HG02759 (cell line): Measurements from ENCODE around the gene MRM2.

ENCODE experiments used
- ATAC-seq: cut with Tn5 transposase; IDR thresholded peaks from one replicate; pipeline ENCODE4 v1.9.1; 2021; ENCODE audit warnings: mild to moderate bottlenecking, moderate library complexity; ENCODE audit not compliant: unreplicated experiment

The MRM2 gene

GRCh38 chr7:2225336-2225735 lies 16.7 kb downstream of the MRM2 start:
- no peak for ATAC-seq

GRCh38 chr7:2224934-2225333 lies 17.1 kb downstream of the MRM2 start:
- ATAC-seq, result no peak

DNA sequence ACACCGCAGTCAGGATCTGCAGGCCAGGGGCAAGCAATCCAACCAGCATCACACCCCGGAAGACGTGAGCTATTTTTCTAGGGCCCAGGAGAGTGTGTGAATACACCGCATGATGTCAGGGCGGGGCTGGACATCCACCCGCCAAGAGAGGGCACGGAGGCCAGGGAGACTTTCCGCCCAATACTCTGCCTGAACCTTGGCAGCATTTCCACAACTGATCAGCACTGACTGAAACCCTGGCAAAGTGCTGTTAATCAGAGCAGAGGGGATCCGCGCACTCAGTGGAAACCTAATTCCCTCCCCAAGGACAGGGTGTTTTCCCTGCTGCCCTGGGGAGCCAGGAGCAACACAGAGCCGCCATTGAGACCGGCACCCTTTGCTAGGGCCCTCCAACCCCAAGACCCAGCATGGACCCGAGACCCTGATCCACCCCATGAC lies 17.5 kb downstream of the MRM2 start:
- ATAC-seq, result no peak

GRCh38 chr7:2223321-2223720 lies 18.7 kb downstream of the MRM2 start:
- ATAC-seq, result no peak

GRCh38 chr7:2222516-2222915 lies 19.5 kb downstream of the MRM2 start:
- no peak for ATAC-seq

DNA sequence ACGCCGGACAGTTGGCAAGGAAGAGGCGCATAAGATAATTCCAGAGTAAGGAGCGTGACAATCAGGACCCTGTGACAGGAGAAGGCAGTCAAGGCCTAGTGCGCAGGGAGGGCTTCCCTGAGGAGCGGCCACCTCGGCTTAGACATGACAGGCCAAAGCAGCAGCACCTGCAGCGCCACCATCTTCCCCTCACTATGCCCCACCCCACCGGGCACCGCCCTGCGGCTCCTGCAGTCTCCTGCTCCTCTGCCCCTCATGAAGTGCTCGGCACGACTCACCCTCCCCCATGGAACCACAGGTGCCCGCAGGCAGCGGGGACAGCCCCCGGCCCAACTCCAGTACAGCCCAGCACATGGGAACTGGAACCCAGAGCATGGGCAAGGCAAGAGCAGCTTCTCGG lies 21.1 kb downstream of the MRM2 start:
- ATAC-seq, result no peak

DNA sequence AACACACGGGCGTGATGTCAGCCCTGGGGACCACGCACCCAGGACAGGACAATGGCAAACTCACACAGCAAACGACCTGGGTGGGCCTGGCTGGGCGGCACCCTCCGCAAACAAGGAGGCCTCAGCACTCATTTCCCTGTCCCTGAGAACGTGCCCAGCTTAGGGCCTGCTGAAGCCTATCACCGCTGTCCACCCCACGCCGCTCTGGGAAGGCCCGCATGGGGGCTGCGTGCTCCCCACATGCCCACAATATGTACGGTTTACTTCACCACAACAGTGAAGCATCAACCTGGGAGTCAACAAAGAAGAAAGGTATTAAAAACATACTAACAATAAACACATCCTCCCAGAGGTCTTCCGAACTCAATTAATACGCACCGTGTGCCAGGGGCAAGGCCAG lies 21.5 kb downstream of the MRM2 start:
- no peak for ATAC-seq

- ATAC-seq, result no peak
Measured at GRCh38 chr7:2220030-2220429, 22.0 kb downstream of the MRM2 start.

DNA sequence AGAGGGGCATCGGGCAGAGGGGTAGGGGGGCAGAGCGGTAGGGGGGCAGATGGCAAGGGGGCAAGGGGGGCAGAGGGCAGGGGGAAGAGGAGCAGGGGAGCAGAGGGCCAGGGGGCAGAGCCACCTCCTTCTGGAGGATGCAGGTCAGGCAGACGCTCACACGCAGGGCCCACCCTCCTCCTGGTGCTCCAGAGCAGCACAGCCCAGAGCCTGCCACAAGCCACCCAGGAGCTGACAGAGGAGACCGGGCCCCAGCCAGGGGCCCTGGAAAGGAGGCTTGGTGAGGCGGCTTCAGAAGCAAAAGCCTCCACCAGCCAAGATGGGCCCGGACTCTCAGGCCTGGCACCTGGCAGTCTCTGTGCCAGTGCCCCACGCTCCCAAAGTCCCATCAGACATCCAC lies 22.4 kb downstream of the MRM2 start:
- ATAC-seq, result no peak

GRCh38 chr7:2219136-2219535 lies 22.9 kb downstream of the MRM2 start:
- ATAC-seq, result no peak

DNA sequence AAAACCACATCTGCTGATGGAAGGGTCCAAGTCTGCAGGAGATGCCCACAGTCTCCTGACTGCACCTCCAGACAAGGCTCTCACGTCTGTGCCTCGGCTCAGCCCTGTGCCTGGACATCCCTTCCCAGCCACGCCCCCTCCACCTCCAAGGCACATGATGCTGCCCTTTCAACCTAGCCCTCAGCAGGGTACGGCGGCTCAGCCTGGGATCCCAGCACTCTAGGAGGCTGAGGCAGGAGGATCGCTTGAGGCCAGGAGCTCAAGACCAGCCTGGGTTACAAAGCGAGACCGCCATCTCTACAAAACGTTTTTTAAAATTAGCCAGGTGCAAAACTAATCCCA lies 23.6 kb downstream of the MRM2 start:
- no peak for ATAC-seq

DNA sequence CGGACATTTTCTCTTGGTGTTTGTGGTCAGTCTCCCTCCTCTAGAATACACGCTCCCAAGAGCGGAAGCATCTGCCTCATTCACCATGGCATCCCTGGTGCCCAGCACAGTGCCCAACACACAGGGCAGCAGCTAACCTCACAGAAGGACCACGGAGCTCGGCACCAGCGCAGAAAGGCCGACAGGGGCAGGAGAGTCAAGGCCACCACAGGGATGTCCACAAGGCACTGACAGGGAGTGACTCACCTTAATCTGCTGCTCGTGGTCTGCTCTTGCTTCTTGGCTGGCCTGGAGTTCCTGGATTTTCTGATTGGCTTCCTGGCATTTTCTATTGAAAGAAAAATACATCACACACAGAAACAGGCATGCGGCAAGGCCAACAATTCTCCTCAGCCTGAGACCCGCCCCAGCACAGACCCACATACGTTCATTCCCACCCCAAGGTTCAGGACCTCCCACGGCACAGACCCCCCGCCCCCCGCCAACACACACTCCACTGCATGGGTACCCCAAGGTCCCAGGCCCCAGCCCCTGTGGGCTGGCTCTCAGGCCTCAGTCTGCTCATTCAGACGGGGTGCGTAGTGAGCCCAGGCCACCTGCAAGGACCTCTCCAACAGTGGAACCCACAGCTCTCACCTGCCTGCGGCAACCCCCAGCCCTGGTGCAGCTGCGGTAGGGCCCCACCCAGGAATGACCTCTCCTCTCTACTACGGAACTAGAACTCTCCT lies 24.1 kb downstream of the MRM2 start:
- ATAC-seq, result no peak

- ATAC-seq, result no peak
Measured at GRCh38 chr7:2217206-2217605, 24.8 kb downstream of the MRM2 start.

DNA sequence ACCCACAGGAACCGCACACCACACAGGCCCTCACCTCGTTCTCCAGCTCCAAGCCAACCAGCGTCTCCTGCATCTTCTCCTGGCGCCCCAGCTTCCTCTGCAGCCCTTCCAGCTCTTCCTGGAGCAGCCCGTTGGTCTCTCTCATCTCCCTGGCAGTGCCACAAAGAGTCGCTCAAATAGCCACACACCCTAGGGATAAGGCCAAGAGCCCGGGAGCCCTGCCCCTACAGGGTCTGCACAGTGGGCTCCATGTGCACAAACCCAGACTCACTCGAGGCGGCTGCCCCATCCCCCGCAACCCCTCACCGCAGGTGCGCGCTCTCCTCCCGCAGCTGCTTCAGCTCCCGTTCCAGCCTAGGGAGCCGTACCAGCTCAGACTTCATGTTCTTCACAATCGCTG lies 26.2 kb downstream of the MRM2 start:
- no peak for ATAC-seq

- no peak for ATAC-seq
Measured at GRCh38 chr7:2214636-2215035, 27.4 kb downstream of the MRM2 start.

GRCh38 chr7:2213551-2214215 lies 28.3 kb downstream of the MRM2 start:
- ATAC-seq, result no peak

DNA sequence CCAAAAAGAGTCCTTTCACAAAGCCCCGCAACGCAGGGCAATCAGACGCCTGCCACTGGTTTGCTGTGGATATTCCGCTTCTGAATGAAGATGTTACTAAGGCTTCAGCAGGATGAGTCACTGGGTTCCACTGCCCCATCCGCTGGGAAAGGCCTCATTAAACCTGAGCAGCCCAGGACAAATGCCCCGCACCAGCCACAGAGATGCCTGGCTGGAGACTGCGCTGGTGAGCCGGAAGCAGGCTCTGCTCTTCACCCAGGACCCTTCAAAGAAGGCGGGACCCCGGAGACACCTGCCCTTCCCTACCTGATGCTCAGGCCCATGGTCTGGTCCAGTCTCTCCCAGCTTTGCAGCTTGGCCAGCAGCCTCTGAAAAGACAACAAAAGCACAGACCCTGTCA lies 29.1 kb downstream of the MRM2 start:
- ATAC-seq, result no peak

GRCh38 chr7:2211926-2212325 lies 30.1 kb downstream of the MRM2 start:
- no peak for ATAC-seq

DNA sequence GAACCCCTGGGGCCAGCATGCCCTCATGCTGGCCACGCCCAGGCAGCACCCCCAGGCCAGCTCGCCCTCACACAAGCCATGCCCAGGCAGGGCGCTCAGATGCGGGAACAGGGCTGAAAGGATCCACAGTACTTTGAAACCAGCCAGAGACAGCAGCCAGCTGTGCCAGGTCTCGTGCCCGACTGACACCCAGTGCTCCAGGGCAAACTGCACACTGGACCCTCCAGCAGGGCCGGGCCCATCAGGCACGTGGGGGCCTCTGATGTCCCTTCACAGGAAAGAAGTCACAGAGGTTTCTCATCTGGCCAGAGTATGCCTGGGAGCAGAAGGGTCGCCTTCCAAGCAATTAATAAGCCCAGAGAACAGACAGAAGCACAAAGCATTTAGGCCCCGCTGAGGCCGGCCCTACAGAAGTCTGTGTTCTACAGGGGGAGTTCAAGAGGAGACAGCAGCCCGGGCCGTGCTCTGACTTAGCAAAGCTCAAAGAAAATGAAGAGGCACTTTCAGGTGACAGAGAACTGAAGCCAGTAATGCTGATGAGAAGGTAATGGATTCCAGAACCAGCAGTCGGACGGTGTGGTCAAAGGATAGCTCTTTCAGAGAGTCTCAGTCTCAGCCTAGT lies 30.6 kb downstream of the MRM2 start:
- ATAC-seq, result no peak

DNA sequence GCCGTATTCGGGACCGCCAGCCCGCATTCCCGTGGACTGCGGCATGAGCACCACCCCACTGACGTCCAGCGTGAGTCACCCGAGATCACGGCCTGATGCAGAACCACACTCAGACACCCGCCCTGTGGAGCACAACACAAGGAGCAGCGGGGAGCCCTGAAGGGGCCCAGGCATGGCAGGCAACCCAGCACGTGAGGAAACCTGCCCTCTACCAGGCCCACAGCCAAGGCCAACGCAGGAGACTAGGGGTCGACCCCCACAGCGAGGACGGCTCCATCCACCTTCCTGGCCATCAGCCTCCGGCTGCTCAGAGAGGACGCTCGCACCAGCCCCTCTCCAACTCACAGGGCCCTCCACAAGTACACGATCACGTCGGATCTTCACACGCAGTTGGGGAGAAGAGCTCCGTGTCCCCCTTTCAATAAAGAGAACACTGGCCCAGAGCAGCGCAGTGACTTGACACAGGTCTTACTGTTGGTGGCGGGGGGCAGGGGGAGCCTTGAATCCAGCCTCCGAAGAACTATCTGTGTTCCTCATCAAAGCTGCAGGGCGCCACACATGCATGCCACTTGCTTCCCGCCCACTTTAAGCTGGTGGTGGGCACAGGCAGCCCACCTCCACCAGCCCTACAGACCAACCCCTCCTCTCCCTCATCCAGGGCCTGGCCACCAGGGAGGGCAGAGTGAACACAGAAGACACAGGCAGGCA lies 31.3 kb downstream of the MRM2 start:
- no peak for ATAC-seq

GRCh38 chr7:2209961-2210323 lies 32.1 kb downstream of the MRM2 start:
- peak; percentile 18 for ATAC-seq
